ENCODE results near the gene RAB11FIP3. TPM values are rescaled to one million over a fixed set of nuclear protein-coding genes. Genes with fewer than 3 reads are reported as not detected.
A peak's percentile ranks its signal among the peaks of the same experiment; 100 is the strongest.

RAB11FIP3 gene
- total and polyA plus RNA-seq, 2 of the 13 experiments (the other 11 are each of a cell fraction or from before 2014, with no cell fraction given): 34.3 to 57.6 TPM

- TF ChIP-seq, protein P1, sequence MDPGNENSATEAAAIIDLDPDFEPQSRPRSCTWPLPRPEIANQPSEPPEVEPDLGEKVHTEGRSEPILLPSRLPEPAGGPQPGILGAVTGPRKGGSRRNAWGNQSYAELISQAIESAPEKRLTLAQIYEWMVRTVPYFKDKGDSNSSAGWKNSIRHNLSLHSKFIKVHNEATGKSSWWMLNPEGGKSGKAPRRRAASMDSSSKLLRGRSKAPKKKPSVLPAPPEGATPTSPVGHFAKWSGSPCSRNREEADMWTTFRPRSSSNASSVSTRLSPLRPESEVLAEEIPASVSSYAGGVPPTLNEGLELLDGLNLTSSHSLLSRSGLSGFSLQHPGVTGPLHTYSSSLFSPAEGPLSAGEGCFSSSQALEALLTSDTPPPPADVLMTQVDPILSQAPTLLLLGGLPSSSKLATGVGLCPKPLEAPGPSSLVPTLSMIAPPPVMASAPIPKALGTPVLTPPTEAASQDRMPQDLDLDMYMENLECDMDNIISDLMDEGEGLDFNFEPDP (CRISPR knock-in tag; conservative IDR thresholded peaks at IDR 0.05): 0 out of 2 replicates have a peak, but pooled peaks have one; percentile 63
- TF ChIP-seq ZNF772 (CRISPR knock-in tag; IDR thresholded peaks at IDR 0.05) (peak; percentile 88), NKX3-1 (CRISPR knock-in tag; IDR thresholded peaks at IDR 0.05) (no peak), GABPA (IDR thresholded peaks at IDR 0.05; ENCODE audit: low read depth, low read length) (no peak), GABPA (CRISPR knock-in tag; IDR thresholded peaks at IDR 0.05; ENCODE audit: low read depth) (peak; percentile 51), FOXA1 (IDR thresholded peaks at IDR 0.05) (no peak), FOXA1 (CRISPR knock-in tag; IDR thresholded peaks at IDR 0.05) (no peak), THYN1 (CRISPR knock-in tag; IDR thresholded peaks at IDR 0.05; ENCODE audit: borderline replicate concordance, low read depth) (no peak), ZNF556 (CRISPR knock-in tag; IDR thresholded peaks at IDR 0.05; ENCODE audit: borderline replicate concordance) (no peak), GZF1 (CRISPR knock-in tag; IDR thresholded peaks at IDR 0.05) (no peak), ZNF670 (CRISPR knock-in tag; IDR thresholded peaks at IDR 0.05; ENCODE audit: borderline replicate concordance) (no peak), ZC3H13 (CRISPR knock-in tag; IDR thresholded peaks at IDR 0.05) (no peak; the same call in 1 of the 2 replicates), FOXK1 (CRISPR knock-in tag; IDR thresholded peaks at IDR 0.05; ENCODE audit: borderline replicate concordance, low read depth) (peak; percentile 13; the same call in 1 of the 2 replicates), ZNF646 (CRISPR knock-in tag; IDR thresholded peaks at IDR 0.05) (peak; percentile 57), CREB3 (CRISPR knock-in tag; IDR thresholded peaks at IDR 0.05) (no peak), NRL (CRISPR knock-in tag; IDR thresholded peaks at IDR 0.05; ENCODE audit: borderline replicate concordance) (peak; percentile 69; the same call in 1 of the 2 replicates), ZNF101 (CRISPR knock-in tag; IDR thresholded peaks at IDR 0.05; ENCODE audit: borderline replicate concordance, low read depth) (no peak), MTF1 (CRISPR knock-in tag; IDR thresholded peaks at IDR 0.05) (no peak), ZSCAN30 (CRISPR knock-in tag; IDR thresholded peaks at IDR 0.05) (no peak), ZEB1 (IDR thresholded peaks at IDR 0.05; ENCODE audit: insufficient replicate concordance, low read depth) (peak; percentile 79), ZNF781 (CRISPR knock-in tag; IDR thresholded peaks at IDR 0.05; ENCODE audit: borderline replicate concordance, not compliant biosample characterization) (no peak)
Measured at GRCh38 chr16:502179-502943, 76.9 kb downstream of the RAB11FIP3 start (continued).
